ENCODE measurements around the gene HOXA7. TPM values are rescaled to one million over a fixed set of nuclear protein-coding genes. Genes with fewer than 3 reads are reported as not detected.

The HOXA7 gene
- total RNA-seq, 1 donor from 2014 or later = 12.0 TPM

GRCh38 chr7:27107391-27108381 lies 48.8 kb downstream of the HOXA7 start:
- Histone ChIP-seq H3K9me3 (no peaks in the 10 kb centered on the region), H3K4me3 (peak overlapping the region; percentile 46 to 79), H3K4me1 (peaks cover 12 to 30% of the 10 kb centered on the region in 2 donors), H3K27ac (peak overlapping the region; percentile 89 to 97), H3K27me3 (no peaks in the 10 kb centered on the region), H3K36me3 (no peaks in the 10 kb centered on the region)
- intact Hi-C loops (cut with DNase I) = no loop called here
- TF ChIP-seq, protein P1, sequence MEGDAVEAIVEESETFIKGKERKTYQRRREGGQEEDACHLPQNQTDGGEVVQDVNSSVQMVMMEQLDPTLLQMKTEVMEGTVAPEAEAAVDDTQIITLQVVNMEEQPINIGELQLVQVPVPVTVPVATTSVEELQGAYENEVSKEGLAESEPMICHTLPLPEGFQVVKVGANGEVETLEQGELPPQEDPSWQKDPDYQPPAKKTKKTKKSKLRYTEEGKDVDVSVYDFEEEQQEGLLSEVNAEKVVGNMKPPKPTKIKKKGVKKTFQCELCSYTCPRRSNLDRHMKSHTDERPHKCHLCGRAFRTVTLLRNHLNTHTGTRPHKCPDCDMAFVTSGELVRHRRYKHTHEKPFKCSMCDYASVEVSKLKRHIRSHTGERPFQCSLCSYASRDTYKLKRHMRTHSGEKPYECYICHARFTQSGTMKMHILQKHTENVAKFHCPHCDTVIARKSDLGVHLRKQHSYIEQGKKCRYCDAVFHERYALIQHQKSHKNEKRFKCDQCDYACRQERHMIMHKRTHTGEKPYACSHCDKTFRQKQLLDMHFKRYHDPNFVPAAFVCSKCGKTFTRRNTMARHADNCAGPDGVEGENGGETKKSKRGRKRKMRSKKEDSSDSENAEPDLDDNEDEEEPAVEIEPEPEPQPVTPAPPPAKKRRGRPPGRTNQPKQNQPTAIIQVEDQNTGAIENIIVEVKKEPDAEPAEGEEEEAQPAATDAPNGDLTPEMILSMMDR (IDR thresholded peaks at IDR 0.05) = no peak
- DNase-seq (ENCODE audit: low spot score in 2 of 2) = peak in 1 of 2 donors; percentile 75

DNA sequence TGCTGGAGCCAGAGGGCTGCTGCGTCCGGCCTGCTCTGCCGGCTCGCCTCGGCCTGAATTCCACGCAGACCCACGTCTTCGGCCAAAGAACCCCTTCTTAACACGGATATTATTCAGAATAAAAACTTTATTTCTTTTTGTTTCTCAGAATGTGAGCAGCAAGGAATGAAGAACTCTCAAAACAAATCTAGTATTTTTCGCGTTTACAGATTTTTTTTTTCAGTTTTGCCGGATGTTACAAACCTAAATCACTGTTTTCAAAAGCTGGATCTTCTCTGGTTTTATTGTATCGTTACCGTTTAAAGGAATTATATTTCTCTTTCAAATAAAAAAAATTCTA lies 49.6 kb downstream of the HOXA7 start:
- Histone ChIP-seq H3K27me3 (no peaks in the 10 kb centered on the region), H3K4me1 (peaks cover 12 to 30% of the 10 kb centered on the region in 2 donors), H3K36me3 (no peaks in the 10 kb centered on the region), H3K27ac (peak overlapping the region; percentile 89 to 97), H3K4me3 (peak overlapping the region; percentile 46 to 79), H3K9me3 (no peaks in the 10 kb centered on the region)
- DNase-seq (ENCODE audit: low spot score in 2 of 2) = no peak
- TF ChIP-seq, protein P1 (IDR thresholded peaks at IDR 0.05) = no peak
- intact Hi-C loops (cut with DNase I) = no loop called here

DNA sequence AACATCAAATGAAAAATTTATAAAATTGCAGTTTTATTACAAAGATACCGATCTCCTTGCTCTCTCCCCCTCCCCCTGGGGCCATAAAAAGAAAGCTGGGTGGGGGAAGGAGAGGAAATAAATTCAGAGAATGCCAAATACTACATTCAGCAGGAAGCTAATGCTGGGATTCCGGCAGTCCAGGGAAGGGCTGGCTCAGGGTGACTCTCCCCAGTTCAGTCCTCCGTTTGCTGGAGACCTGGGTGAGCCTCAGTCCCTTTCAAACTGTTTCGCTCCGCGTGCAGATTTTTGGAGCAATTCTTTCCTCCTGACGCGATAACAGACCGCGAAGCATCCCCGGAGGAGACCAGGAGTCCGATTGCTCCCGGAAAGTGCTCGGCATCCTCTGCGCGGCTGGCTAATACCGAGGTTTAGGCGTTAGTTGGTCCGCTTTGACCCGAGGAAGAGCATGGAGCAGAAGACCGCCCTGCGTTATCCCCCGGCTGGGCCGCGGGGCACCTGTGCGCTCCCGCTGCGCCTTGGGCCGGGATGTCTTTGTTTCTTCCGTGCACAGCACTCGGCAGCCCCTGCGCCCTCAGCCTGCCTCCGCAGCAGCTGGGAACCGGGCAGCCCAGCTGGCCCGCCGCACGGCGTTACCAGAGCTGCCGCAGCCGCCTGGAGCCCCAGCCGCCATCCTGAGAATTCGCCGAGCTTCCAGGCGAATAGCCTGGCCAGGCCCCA lies 50.1 kb downstream of the HOXA7 start:
- H3K9me3 ChIP-seq = no peaks in the 10 kb centered on the region
- TF ChIP-seq, protein P1 (IDR thresholded peaks at IDR 0.05) = no peak
- peak overlapping the region; percentile 46 to 79 for H3K4me3 ChIP-seq
- H3K27me3 ChIP-seq = no peaks in the 10 kb centered on the region
- H3K4me1 ChIP-seq = peaks cover 12 to 30% of the 10 kb centered on the region in 2 donors
- DNase-seq (ENCODE audit: low spot score in 2 of 2) = peak in 1 of 2 donors; percentile 66
- H3K27ac ChIP-seq = peak overlapping the region; percentile 89 to 97
- intact Hi-C loops (cut with DNase I) = no loop called here
- H3K36me3 ChIP-seq = no peaks in the 10 kb centered on the region

GRCh38 chr7:27105301-27106031 lies 51.0 kb downstream of the HOXA7 start:
- no peaks in the 10 kb centered on the region for H3K36me3 ChIP-seq

More at GRCh38 chr7:27105301-27106031, 51.0 kb downstream of the HOXA7 start:
- Histone ChIP-seq H3K27ac (peak overlapping the region; percentile 89 to 97), H3K27me3 (no peaks in the 10 kb centered on the region), H3K9me3 (no peaks in the 10 kb centered on the region), H3K4me3 (peak overlapping the region; percentile 46 to 79), H3K4me1 (peaks cover 12 to 31% of the 10 kb centered on the region in 2 donors)
- DNase-seq (ENCODE audit: low spot score in 2 of 2) = no peak
- TF ChIP-seq, protein P1 (IDR thresholded peaks at IDR 0.05) = no peak
- intact Hi-C loops (cut with DNase I) = loop anchor here (2.0 kb wide), 1 partner anchor 17 kb away; no protein-coding TSS in a partner anchor
